Ishikawa (cell line): ENCODE data around the gene KIAA0040.

Source experiments
- CEBPB ChIP-seq: IDR thresholded peaks from 2 replicates; pipeline ENCODE4 v1.6.1; 2012
- EGR1 ChIP-seq: IDR thresholded peaks from 2 replicates; pipeline ENCODE4 v1.6.1; 2012
- EP300 ChIP-seq: IDR thresholded peaks from 2 replicates; pipeline ENCODE4 v1.6.1; 2012; ENCODE audit warnings: borderline replicate concordance
- RAD21 ChIP-seq: IDR thresholded peaks from 2 replicates; pipeline ENCODE4 v1.6.1; 2012; ENCODE audit warnings: low read depth
- TAF1 ChIP-seq: IDR thresholded peaks from 2 replicates; pipeline ENCODE4 v1.6.1; 2012; ENCODE audit warnings: low read depth, mild to moderate bottlenecking
- TEAD4 ChIP-seq: IDR thresholded peaks from 2 replicates; pipeline ENCODE4 v1.6.1; 2012
- YY1 ChIP-seq: IDR thresholded peaks from 2 replicates; pipeline ENCODE4 v1.6.1; 2012; ENCODE audit warnings: low read depth
- TF ChIP-seq, protein P1 (sequence below): IDR thresholded peaks from 2 replicates; pipeline ENCODE4 v1.6.1; 2012
- TF ChIP-seq, protein P2 (sequence below): IDR thresholded peaks from 2 replicates; pipeline ENCODE4 v1.6.1; 2012; ENCODE audit warnings: low read depth, mild to moderate bottlenecking
- TF ChIP-seq, protein P3 (sequence below): IDR thresholded peaks from 2 replicates; pipeline ENCODE4 v1.6.1; 2012

DNA sequence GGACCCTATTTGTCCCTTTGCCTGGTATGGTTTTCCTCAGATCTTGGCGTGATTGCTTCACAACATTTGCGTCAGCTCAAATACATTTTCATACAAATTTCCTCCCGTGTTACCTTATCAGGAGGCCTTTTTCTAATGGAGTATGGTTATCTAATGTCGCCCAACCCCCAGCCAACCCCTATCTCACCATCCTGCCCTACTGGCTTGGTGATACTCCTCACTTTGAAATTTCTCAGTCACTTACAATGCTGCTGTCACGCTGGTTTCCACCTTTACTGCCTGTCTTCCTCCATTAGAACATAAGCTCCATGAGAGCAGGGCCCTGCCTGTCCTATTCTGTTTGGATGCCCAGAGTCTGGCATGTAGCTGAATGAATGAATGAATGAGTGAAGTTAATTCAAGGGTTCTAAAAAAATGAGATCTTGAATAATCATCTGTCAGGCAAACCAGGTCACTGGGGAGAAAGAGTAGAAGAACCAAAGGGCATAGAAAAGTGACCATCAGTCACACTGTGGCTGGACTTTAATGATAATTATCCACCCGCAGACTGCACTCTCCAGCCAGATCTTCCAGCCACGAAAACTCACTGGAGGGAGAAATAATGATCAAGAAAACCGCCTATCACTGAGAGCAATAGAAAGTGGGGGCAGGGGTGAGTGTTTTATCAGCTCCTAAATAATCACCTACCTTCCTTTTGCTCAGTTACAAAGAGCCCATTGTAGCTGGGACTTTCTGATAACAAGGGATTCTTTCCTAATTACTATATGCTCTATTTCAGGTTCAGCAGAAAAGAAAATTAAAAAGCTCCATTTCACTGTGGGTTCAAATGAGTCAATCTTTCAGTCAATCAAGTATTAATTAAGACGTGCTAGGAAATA is 21.3 kb downstream of the KIAA0040 start:
- TF ChIP-seq RAD21: no peak
- TF ChIP-seq, protein P1, sequence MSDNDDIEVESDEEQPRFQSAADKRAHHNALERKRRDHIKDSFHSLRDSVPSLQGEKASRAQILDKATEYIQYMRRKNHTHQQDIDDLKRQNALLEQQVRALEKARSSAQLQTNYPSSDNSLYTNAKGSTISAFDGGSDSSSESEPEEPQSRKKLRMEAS: no peak
- TF ChIP-seq EP300: no peak
- no peak for TF ChIP-seq CEBPB
- TF ChIP-seq TEAD4: no peak
- TF ChIP-seq, protein P2, sequence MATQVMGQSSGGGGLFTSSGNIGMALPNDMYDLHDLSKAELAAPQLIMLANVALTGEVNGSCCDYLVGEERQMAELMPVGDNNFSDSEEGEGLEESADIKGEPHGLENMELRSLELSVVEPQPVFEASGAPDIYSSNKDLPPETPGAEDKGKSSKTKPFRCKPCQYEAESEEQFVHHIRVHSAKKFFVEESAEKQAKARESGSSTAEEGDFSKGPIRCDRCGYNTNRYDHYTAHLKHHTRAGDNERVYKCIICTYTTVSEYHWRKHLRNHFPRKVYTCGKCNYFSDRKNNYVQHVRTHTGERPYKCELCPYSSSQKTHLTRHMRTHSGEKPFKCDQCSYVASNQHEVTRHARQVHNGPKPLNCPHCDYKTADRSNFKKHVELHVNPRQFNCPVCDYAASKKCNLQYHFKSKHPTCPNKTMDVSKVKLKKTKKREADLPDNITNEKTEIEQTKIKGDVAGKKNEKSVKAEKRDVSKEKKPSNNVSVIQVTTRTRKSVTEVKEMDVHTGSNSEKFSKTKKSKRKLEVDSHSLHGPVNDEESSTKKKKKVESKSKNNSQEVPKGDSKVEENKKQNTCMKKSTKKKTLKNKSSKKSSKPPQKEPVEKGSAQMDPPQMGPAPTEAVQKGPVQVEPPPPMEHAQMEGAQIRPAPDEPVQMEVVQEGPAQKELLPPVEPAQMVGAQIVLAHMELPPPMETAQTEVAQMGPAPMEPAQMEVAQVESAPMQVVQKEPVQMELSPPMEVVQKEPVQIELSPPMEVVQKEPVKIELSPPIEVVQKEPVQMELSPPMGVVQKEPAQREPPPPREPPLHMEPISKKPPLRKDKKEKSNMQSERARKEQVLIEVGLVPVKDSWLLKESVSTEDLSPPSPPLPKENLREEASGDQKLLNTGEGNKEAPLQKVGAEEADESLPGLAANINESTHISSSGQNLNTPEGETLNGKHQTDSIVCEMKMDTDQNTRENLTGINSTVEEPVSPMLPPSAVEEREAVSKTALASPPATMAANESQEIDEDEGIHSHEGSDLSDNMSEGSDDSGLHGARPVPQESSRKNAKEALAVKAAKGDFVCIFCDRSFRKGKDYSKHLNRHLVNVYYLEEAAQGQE: no peak
- no peak for TF ChIP-seq YY1
- no peak for TF ChIP-seq EGR1
- no peak for TF ChIP-seq TAF1
- TF ChIP-seq, protein P3, sequence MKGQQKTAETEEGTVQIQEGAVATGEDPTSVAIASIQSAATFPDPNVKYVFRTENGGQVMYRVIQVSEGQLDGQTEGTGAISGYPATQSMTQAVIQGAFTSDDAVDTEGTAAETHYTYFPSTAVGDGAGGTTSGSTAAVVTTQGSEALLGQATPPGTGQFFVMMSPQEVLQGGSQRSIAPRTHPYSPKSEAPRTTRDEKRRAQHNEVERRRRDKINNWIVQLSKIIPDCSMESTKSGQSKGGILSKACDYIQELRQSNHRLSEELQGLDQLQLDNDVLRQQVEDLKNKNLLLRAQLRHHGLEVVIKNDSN: no peak
